Skeletal muscle cell (primary cell): ENCODE results near the gene PEDS1.
A peak's percentile ranks its signal among the peaks of the same experiment; 100 is the strongest.
"Not testable (repeated sequence)": the region's sequence is repeated elsewhere in the genome, so short reads cannot be mapped to it uniquely, and the experiment has no call there.

Source experiments
- DNase-seq: peaks from one replicate; pipeline ENCODE4 v3.0.0-alpha.2; 2010; ENCODE audit warnings: low read depth
- H3K4me3 ChIP-seq: 2 replicates; pipeline ENCODE4 v1.5.1; 2011; ENCODE audit warnings: low read depth, mild to moderate bottlenecking, control low read depth, low read length, moderate library complexity

PEDS1 gene

GRCh38 chr20:50191544-50192363 lies 38.2 kb upstream of the PEDS1 start:
- no peak for DNase-seq
- H3K4me3 ChIP-seq = peak overlapping the region; percentile 92

- no peak for DNase-seq
- peak overlapping the region; percentile 92 for H3K4me3 ChIP-seq
Measured at GRCh38 chr20:50191065-50191543, 37.6 kb upstream of the PEDS1 start.

GRCh38 chr20:50190251-50191064 lies 36.9 kb upstream of the PEDS1 start, which contains the start of gene CEBPB:
Gene CEBPB (plus strand): TSS chr20:50190830. CDS start chr20:50191034, 204 bp downstream.
- peak; percentile 55 for DNase-seq
- H3K4me3 ChIP-seq = peak within 1 kb of the TSS; percentile 92

GRCh38 chr20:50189681-50190250 lies 36.2 kb upstream of the PEDS1 start:
- H3K4me3 ChIP-seq = peak overlapping the region; percentile 7

GRCh38 chr20:50188879-50189680 lies 35.6 kb upstream of the PEDS1 start:
- H3K4me3 ChIP-seq = no peak overlapping the region

More at GRCh38 chr20:50189681-50190250, 36.2 kb upstream of the PEDS1 start:
- no peak for DNase-seq

GRCh38 chr20:50188287-50188688 lies 34.8 kb upstream of the PEDS1 start:
- no peak overlapping the region for H3K4me3 ChIP-seq
- DNase-seq = no peak

More at GRCh38 chr20:50188879-50189680, 35.6 kb upstream of the PEDS1 start:
- DNase-seq = no peak

GRCh38 chr20:50187403-50188051 lies 34.0 kb upstream of the PEDS1 start:
- no peak overlapping the region for H3K4me3 ChIP-seq
- DNase-seq = peak; percentile 52

- DNase-seq = no peak
- H3K4me3 ChIP-seq = no peak overlapping the region
Measured at GRCh38 chr20:50186987-50187402, 33.5 kb upstream of the PEDS1 start.

- H3K4me3 ChIP-seq = no peak overlapping the region
- DNase-seq = no peak
Measured at GRCh38 chr20:50186151-50186885, 32.8 kb upstream of the PEDS1 start.

- no peak for DNase-seq
- no peak overlapping the region for H3K4me3 ChIP-seq
Measured at GRCh38 chr20:50185426-50185825, 31.9 kb upstream of the PEDS1 start.

GRCh38 chr20:50182346-50182745 lies 28.8 kb upstream of the PEDS1 start:
- no peak for DNase-seq

GRCh38 chr20:50181344-50181743 lies 27.8 kb upstream of the PEDS1 start:
- H3K4me3 ChIP-seq = no peak overlapping the region
- DNase-seq = no peak

More at GRCh38 chr20:50182346-50182745, 28.8 kb upstream of the PEDS1 start:
- H3K4me3 ChIP-seq = no peak overlapping the region

- not testable (repeated sequence) for DNase-seq, H3K4me3 ChIP-seq
Measured at GRCh38 chr20:50178672-50179071, 25.1 kb upstream of the PEDS1 start.

GRCh38 chr20:50175938-50176933 lies 22.7 kb upstream of the PEDS1 start:
- DNase-seq = no peak
- H3K4me3 ChIP-seq = no peak overlapping the region

- no peak for DNase-seq
- no peak overlapping the region for H3K4me3 ChIP-seq
Measured at GRCh38 chr20:50174456-50174855, 20.9 kb upstream of the PEDS1 start.

GRCh38 chr20:50172347-50173013 lies 19.0 kb upstream of the PEDS1 start:
- DNase-seq = no peak

More at GRCh38 chr20:50172347-50173013, 19.0 kb upstream of the PEDS1 start:
- H3K4me3 ChIP-seq = peak overlapping the region; percentile 46
